Sigmoid colon (tissue), 7 donors: ENCODE measurements around the gene CAMTA1. TPM values are rescaled to one million over a fixed set of nuclear protein-coding genes. Genes with fewer than 3 reads are reported as not detected.

Experiments used
- DNase-seq: peaks from one replicate; pipeline ENCODE4 v3.0.0-alpha.2; 2019
- H3K27ac ChIP-seq, 4 donors: fragments of 200-600 bp; sonication (generic); one replicate each; pipeline ENCODE4 v1.5.1; 2016 to 2019; ENCODE audit warnings: mild to moderate bottlenecking in 1 of 4
- H3K27me3 ChIP-seq, 3 donors: fragments of 200-600 bp; sonication (generic); one replicate each; pipeline ENCODE4 v1.5.1; 2019; ENCODE audit warnings: mild to moderate bottlenecking in 1 of 3
- H3K36me3 ChIP-seq, 4 donors: fragments of 200-600 bp; sonication (generic); one replicate each; pipeline ENCODE4 v1.5.1; 2016 to 2019
- H3K4me1 ChIP-seq, 4 donors: fragments of 200-600 bp; sonication (generic); one replicate each; pipeline ENCODE4 v1.5.1; 2017 to 2019
- H3K4me3 ChIP-seq, 4 donors: fragments of 200-600 bp; sonication (generic); one replicate each; pipeline ENCODE4 v1.5.1; 2017 to 2019; ENCODE audit warnings: mild to moderate bottlenecking in 2 of 4, moderate library complexity in 1 of 4
- H3K9me3 ChIP-seq, 4 donors: fragments of 200-600 bp in 3 of 4; sonication (generic) in 3 of 4; one replicate each; pipeline versions ENCODE4 v1.5.1 to v1.6.1; 2013 to 2019
- CTCF ChIP-seq, 4 experiments: fragments of 450-650 bp in 3 of 4; fragments of 200-600 bp in 1 of 4; IDR thresholded peaks; one replicate each; pipeline ENCODE4 v1.5.1; 2016 to 2019; ENCODE audit warnings: antibody characterized with exemption in 4 of 4, mild to moderate bottlenecking in 3 of 4, moderate library complexity in 2 of 4
- EP300 ChIP-seq, 4 donors: sonication (generic); formaldehyde crosslinking; IDR thresholded peaks; one replicate each; pipeline ENCODE4 v1.6.1; 2017; ENCODE audit warnings: antibody characterized with exemption in 4 of 4
- POLR2A ChIP-seq, 2 donors: fragments of 450-650 bp; IDR thresholded peaks; one replicate each; pipeline ENCODE4 v1.6.1; 2016; ENCODE audit warnings: antibody characterized with exemption in 2 of 2, mild to moderate bottlenecking in 2 of 2, moderate library complexity in 2 of 2
- POLR2AphosphoS5 ChIP-seq, 4 donors: sonication (generic); formaldehyde crosslinking; IDR thresholded peaks; one replicate each; pipeline ENCODE4 v1.6.1; 2017; ENCODE audit warnings: antibody characterized with exemption in 4 of 4
- WGBS, 2 donors: extraction: QIAGEN DNeasy Blood & Tissue Kit; methylation state at CpG; one replicate each; pipeline ENCODE4 v1.1.7; 2013; 5-methylcytosine and 5-hydroxymethylcytosine counted together
- intact Hi-C: fragments of 100-400 bp; cut with DNase I; formaldehyde crosslinking; loops from one replicate; pipeline ENCODE4 v1.15.1; 2023
- polyA plus RNA-seq, 3 donors: library from polyadenylated mRNA; stranded (reverse); fragments of 200-250 nt; gene quantifications; one replicate each; pipeline ENCODE4 v1.2.3, GENCODE V29; 2013
- total RNA-seq, 4 donors: library from RNA; depleted of rRNA; stranded (reverse); fragments of >200 nt; gene quantifications; one replicate each; pipeline ENCODE4 v1.1.0, GENCODE V29; 2016
- donor health status: healthy with polysubstance abuse.
- donor health status: Bipolar disorder and iron deficiency.
- donor health status: healthy.

Gene CAMTA1
- total and polyA plus RNA-seq, 7 donors = 97.9 to 196 (median 177) TPM

GRCh38 chr1:6962478-6962995 lies 177.3 kb downstream of the CAMTA1 start:
- peak overlapping the region in 1 of 4 donors; percentile 8 for H3K27ac ChIP-seq
- H3K9me3 ChIP-seq = no peaks in the 10 kb centered on the region
- peaks cover 11 to 76% (median 40%) of the 10 kb centered on the region in 3 donors for H3K27me3 ChIP-seq
- DNase-seq = peak; percentile 69
- no peak overlapping the region for H3K4me3 ChIP-seq
- 2% methylated on average over 14 of the region's 14 CpGs for WGBS, 2 donors
- TF ChIP-seq CTCF (IDR thresholded peaks at IDR 0.05) = no peak
- TF ChIP-seq EP300 (IDR thresholded peaks at IDR 0.05) = no peak
- no peak for TF ChIP-seq POLR2AphosphoS5 (IDR thresholded peaks at IDR 0.05)
- no peak for TF ChIP-seq POLR2A (IDR thresholded peaks at IDR 0.05)
- intact Hi-C loops = no loop called here
- H3K4me1 ChIP-seq = peaks cover 0 to 16% (median 9%) of the 10 kb centered on the region in 4 donors
- no peaks in the 10 kb centered on the region for H3K36me3 ChIP-seq

- WGBS, 2 donors = 6 to 11% methylated on average over 40 to 41 of the region's 41 CpGs
- peaks cover 0 to 16% (median 9%) of the 10 kb centered on the region in 4 donors for H3K4me1 ChIP-seq
- peak; percentile 71 for DNase-seq
- H3K27me3 ChIP-seq = peaks cover 11 to 84% (median 41%) of the 10 kb centered on the region in 3 donors
- no peak for TF ChIP-seq CTCF (IDR thresholded peaks at IDR 0.05)
- no peak for TF ChIP-seq POLR2A (IDR thresholded peaks at IDR 0.05)
- TF ChIP-seq POLR2AphosphoS5 (IDR thresholded peaks at IDR 0.05) = no peak
- no peak for TF ChIP-seq EP300 (IDR thresholded peaks at IDR 0.05)
- H3K27ac ChIP-seq = peak overlapping the region in 1 of 4 donors; percentile 8
- no peaks in the 10 kb centered on the region for H3K9me3 ChIP-seq
- intact Hi-C loops = no loop called here
- H3K36me3 ChIP-seq = no peaks in the 10 kb centered on the region
- H3K4me3 ChIP-seq = no peak overlapping the region
Observed at GRCh38 chr1:6962996-6963911, 178.0 kb downstream of the CAMTA1 start.

- WGBS, 2 donors = 89 to 91% methylated on average over 5 of the region's 5 CpGs
- peaks cover 11 to 82% (median 41%) of the 10 kb centered on the region in 3 donors for H3K27me3 ChIP-seq
- TF ChIP-seq POLR2AphosphoS5 (IDR thresholded peaks at IDR 0.05) = no peak
- no peak for TF ChIP-seq EP300 (IDR thresholded peaks at IDR 0.05)
- no peak for TF ChIP-seq POLR2A (IDR thresholded peaks at IDR 0.05)
- no peak for TF ChIP-seq CTCF (IDR thresholded peaks at IDR 0.05)
- no peak for DNase-seq
- peaks cover 0 to 16% (median 9%) of the 10 kb centered on the region in 4 donors for H3K4me1 ChIP-seq
- H3K36me3 ChIP-seq = no peaks in the 10 kb centered on the region
- intact Hi-C loops = no loop called here
- H3K9me3 ChIP-seq = no peaks in the 10 kb centered on the region
- no peak overlapping the region for H3K27ac ChIP-seq
- no peak overlapping the region for H3K4me3 ChIP-seq
Observed at GRCh38 chr1:6963912-6964307, 178.7 kb downstream of the CAMTA1 start.

- Histone ChIP-seq H3K9me3 (no peaks in the 10 kb centered on the region), H3K27me3 (peaks cover 11 to 79% (median 41%) of the 10 kb centered on the region in 3 donors), H3K4me1 (peaks cover 0 to 16% (median 9%) of the 10 kb centered on the region in 4 donors), H3K36me3 (no peaks in the 10 kb centered on the region), H3K4me3 (no peak overlapping the region), H3K27ac (no peak overlapping the region)
- no peak for DNase-seq
- TF ChIP-seq EP300 (IDR thresholded peaks at IDR 0.05) (no peak), CTCF (IDR thresholded peaks at IDR 0.05) (no peak), POLR2A (IDR thresholded peaks at IDR 0.05) (no peak), POLR2AphosphoS5 (IDR thresholded peaks at IDR 0.05) (no peak)
- intact Hi-C loops = no loop called here
- 17 to 58% methylated on average over 15 of the region's 15 CpGs for WGBS, 2 donors
Observed at GRCh38 chr1:6965083-6965934, 180.1 kb downstream of the CAMTA1 start.
